ENCODE data around the gene TMEM151A.

DNA sequence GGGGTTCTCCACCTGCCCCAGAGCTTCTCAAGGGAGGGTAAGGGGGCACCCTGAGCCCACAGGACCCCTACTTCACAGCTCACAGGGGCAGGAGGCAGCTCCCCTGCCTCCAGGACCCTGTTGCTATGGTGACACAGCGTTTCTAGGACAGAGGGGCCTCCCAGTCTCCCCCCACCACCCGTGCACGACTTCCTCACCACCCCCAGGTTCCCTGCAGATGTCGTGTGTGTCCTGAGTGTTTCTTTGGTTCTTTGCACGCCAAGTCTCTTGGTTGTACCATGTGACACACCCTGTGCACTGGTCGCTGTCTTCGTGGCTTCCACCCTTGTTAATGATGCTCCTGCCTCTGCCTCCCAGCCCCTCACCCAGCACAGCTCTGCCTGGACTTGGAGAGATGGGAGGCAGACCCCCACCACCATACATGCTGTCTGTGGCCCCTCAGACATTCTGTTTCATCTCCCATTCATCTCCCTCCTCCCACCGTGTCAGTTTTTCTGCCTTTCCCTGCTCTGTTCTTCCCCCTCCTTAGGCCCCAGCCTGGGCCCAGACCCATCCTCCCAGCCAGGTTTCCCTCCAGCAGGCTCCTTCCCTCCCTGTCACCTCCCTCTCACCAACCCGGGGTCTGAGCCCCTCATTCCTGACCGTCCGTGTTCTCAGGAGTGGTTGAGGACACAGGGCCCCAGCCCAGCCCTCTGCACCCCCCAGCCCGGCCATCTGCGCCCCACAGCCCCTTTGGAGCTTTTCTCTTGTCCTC lies 47.7 kb upstream of the TMEM151A start:
- TF ChIP-seq, protein P1, sequence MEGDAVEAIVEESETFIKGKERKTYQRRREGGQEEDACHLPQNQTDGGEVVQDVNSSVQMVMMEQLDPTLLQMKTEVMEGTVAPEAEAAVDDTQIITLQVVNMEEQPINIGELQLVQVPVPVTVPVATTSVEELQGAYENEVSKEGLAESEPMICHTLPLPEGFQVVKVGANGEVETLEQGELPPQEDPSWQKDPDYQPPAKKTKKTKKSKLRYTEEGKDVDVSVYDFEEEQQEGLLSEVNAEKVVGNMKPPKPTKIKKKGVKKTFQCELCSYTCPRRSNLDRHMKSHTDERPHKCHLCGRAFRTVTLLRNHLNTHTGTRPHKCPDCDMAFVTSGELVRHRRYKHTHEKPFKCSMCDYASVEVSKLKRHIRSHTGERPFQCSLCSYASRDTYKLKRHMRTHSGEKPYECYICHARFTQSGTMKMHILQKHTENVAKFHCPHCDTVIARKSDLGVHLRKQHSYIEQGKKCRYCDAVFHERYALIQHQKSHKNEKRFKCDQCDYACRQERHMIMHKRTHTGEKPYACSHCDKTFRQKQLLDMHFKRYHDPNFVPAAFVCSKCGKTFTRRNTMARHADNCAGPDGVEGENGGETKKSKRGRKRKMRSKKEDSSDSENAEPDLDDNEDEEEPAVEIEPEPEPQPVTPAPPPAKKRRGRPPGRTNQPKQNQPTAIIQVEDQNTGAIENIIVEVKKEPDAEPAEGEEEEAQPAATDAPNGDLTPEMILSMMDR (IDR thresholded peaks at IDR 0.05): no peak
- no peak for TF ChIP-seq POLR2A (IDR thresholded peaks at IDR 0.05)

Data from Peyer's patch (tissue), 4 donors.